GM08714 (cell line): ENCODE data around the gene SMIM29.
"Not testable (repeated sequence)": the region's sequence is repeated elsewhere in the genome, so short reads cannot be mapped to it uniquely, and the experiment has no call there.

Experiments used
- H3K4me3 ChIP-seq: fragments of 200-500 bp; sonication (Bioruptor generic); 2 replicates; pipeline ENCODE4 v1.5.1; 2014; ENCODE audit warnings: mild to moderate bottlenecking, low read length, inconsistent platforms
- ZNF274 ChIP-seq: IDR thresholded peaks from 2 replicates; pipeline ENCODE4 v1.6.1; 2012; ENCODE audit warnings: mild to moderate bottlenecking, low read depth, low read length

The SMIM29 gene

GRCh38 chr6:34246563-34247391 is 2.0 kb downstream of the SMIM29 start:
- H3K4me3 ChIP-seq: no peak overlapping the region
- TF ChIP-seq ZNF274: no peak

DNA sequence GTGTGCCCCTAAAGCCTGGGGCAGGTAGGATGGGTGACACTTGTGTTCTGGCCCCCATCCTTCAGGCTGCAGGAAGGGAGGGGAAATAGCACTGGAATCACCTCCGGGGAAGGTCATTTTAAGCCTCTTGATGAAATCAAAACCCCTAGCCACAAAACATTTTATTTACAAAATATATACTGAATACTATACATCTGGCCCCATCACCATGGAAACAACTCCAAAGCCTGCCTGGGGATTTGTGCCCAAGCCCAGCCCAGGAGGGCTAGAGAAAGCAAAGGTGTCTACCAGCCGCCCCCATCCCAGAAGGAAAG is 2.6 kb downstream of the SMIM29 start:
- TF ChIP-seq ZNF274: no peak
- H3K4me3 ChIP-seq: no peak overlapping the region

- H3K4me3 ChIP-seq: not testable (repeated sequence)
Observed at GRCh38 chr6:34245761-34246140, 3.1 kb downstream of the SMIM29 start.

GRCh38 chr6:34245032-34245760 is 3.6 kb downstream of the SMIM29 start:
- not testable (repeated sequence) for H3K4me3 ChIP-seq

DNA sequence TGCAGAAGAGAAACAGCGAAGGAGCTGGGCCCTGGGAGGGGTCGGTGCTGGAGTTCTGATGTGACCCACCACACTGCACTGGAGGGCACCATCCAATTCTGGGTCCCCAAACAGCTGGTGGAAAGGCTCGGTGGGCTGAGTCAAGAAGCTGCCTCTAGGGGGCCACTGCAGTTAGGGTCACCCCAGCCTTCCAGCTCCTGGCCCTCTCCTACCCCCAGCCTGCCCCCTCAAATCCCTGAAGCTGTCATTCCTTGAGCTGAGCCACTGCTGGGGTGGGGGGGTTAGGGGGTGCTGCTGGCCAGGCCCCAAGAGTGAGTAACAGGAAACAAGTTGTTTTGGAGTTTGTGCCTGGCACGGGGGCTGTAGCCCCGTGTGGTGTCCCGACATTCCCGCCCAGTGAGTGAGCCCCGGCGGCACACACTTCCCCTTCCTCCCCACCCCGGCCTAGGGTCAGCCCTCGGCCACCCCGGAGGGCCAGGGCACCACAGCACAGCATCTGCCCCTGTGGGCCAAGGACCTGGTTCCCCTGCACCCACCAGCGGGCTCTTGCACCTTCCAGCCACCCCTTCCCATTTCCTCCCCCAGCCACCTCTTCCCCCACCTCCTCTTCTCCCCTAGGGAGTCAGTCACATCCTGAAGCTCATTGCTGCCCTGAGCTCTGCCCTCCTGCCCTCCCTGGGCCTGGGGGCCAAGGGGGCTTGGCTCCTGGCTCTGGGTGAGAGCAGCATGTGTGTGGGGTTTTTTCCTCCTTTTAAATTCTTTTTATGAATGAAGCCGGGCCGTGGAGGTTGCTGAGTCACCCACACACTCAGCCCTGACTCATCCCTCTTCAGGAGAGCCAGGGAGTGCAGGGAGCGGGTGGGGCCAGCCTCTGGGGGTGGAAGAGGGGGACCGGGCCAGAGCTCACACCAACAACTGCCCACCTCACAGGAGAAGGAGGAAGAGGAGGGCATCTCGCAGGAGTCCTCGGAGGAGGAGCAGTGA is 4.6 kb downstream of the SMIM29 start:
- H3K4me3 ChIP-seq: no peak overlapping the region
- no peak for TF ChIP-seq ZNF274

DNA sequence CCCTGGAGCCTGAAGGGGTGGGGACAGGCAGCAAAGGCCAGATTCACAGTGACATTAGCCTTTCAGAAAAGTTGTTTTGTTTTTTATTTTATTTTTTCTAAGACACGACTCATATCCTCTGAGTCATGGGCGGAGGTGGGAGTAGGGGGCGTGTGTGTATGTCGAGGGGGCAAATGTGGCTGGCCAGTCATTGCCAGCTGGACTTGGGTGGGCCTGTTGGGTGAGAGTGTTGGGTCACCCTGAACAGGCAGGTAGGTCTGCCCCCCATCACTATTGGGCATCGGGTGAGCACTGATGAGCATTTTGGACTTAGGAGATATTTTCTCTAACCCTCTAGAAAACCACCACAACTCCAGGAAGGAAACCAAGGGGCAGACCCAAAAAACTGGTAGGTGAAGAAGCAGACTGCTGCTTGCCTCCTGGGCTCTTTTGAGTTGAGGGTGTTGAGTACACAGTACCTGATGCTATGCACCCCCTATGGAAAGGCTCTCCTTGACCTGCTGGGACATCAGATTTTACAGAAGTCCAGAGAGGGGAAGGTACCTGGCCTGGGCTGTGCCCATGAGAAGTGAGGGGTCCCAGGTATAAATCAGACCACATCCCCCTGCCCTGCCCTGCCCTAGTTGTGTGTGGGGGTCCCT is 5.6 kb downstream of the SMIM29 start:
- TF ChIP-seq ZNF274: no peak
- H3K4me3 ChIP-seq: no peak overlapping the region

- no peak overlapping the region for H3K4me3 ChIP-seq
- no peak for TF ChIP-seq ZNF274
Observed at GRCh38 chr6:34242252-34243130, 6.3 kb downstream of the SMIM29 start.

DNA sequence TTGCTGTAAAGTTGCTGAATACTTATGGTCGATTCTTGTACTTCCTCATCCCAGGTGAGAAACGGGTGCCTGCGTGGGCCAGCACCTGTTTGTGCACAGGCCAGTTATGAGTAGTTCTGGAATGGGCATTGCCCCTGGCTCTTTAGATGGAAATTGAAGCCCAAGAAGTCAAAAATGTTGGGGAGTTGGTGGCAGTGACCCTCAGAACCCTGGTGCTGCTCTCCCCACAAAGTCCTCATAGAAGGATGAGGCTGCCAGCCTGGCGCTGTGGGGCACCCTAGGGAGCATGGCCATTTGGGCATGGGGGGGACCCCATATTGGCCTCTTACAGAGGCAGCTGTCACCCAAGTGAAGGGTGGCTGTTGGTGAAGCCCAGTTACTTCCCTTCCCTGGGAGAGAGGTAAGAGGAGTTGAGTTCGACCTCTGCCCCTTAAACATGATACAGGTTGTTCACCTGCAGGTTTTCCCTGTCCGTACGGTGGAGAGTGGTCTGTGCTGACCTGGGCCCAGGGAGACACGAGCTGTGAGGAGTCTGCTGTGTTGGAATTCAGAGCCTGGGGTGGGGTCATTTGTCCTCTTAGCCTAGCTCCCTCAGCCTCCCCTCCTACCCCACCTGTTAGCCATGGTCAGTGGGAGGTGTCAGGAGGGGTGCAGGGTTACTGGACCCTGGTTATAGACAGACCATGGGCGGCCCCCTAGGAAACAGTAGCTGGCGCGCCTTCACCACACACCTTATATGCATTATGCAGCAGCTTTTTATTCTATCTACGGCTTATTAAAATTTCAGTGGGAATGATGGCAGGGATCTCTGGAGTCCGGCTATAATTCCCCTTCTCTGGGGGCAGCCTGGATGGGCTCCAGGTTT is 7.2 kb downstream of the SMIM29 start:
- no peak for TF ChIP-seq ZNF274
- H3K4me3 ChIP-seq: no peak overlapping the region

- no peak for TF ChIP-seq ZNF274
- H3K4me3 ChIP-seq: no peak overlapping the region
Observed at GRCh38 chr6:34240329-34241248, 8.2 kb downstream of the SMIM29 start.

DNA sequence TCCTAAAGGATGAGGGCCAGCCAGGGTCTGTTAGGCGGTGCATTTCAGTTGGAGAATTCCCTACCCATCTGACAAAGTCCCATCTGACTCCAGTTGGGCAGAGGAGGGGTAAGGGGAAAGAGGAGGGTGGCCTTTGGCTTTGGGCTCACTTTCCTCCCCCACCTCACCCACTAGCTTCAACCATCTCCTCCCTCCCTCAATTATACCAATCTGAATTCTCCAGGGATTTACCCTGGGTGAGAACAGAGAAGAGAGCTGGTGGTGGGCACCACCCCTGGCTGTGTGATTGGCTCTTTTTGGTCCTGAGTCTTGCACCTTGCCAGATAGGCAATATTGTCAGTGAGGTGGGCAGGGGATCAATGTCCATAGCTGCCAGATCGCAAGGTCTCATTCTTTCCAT is 8.9 kb downstream of the SMIM29 start:
- no peak overlapping the region for H3K4me3 ChIP-seq
- TF ChIP-seq ZNF274: no peak

DNA sequence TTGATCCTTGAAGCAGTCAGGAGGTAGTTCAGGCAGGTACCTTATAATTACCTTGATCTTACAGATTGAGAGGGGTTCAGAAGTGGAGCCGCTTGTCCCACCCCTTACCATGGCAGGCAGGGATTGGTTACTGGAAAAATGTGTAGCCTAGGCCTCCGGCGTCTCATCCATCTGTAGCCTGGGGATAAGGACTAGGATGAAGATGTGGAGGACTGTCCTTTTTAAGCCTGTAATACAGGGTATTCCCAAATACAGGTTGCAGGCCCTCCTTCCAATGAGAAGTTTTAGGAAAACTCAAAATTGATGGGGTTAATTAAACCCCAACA is 9.3 kb downstream of the SMIM29 start:
- peak overlapping the region; percentile 81; the same call in 1 of the 2 replicates for H3K4me3 ChIP-seq

More for the DNA sequence above, 9.3 kb downstream of the SMIM29 start:
- no peak for TF ChIP-seq ZNF274
